Cardiac muscle cell (in vitro differentiated cells and primary cell): ENCODE results near the gene RAPGEF3. TPM values are rescaled to one million over a fixed set of nuclear protein-coding genes. Genes with fewer than 3 reads are reported as not detected.

ENCODE experiments used
- DNase-seq, 2 donors: peaks; one replicate each; pipeline versions ENCODE4 v3.0.0 to v3.0.0-alpha.2; 2010 to 2017; ENCODE audit warnings: low read depth in 1 of 2, low spot score in 1 of 2
- H3K27ac ChIP-seq: fragments of 200-600 bp; sonication (generic); 2 replicates; pipeline ENCODE4 v1.5.1; 2016
- H3K27me3 ChIP-seq: fragments of 200-600 bp; sonication (generic); 2 replicates; pipeline ENCODE4 v1.6.0; 2016; ENCODE audit warnings: control low read depth
- H3K36me3 ChIP-seq: fragments of 200-600 bp; sonication (generic); 2 replicates; pipeline ENCODE4 v1.5.1; 2016; ENCODE audit warnings: control low read depth
- H3K4me1 ChIP-seq: fragments of 200-600 bp; sonication (generic); 2 replicates; pipeline ENCODE4 v1.8.1; 2017; ENCODE audit warnings: low read depth, mild to moderate bottlenecking, mixed run types
- H3K4me3 ChIP-seq: fragments of 200-600 bp; sonication (generic); 2 replicates; pipeline ENCODE4 v1.5.1; 2016; ENCODE audit warnings: mild to moderate bottlenecking
- H3K9me3 ChIP-seq: fragments of 200-600 bp; sonication (generic); 2 replicates; pipeline ENCODE4 v1.5.1; 2017; ENCODE audit warnings: low read depth, mild to moderate bottlenecking, control low read depth
- CTCF ChIP-seq: IDR thresholded peaks from 2 replicates; pipeline ENCODE4 v1.5.1; 2012; ENCODE audit warnings: low read depth, mild to moderate bottlenecking, low read length
- polyA plus RNA-seq: library from polyadenylated mRNA; unstranded; fragments of >200 nt; fragmentation: Nextera tagmentation; extraction: Ambion mirVana; gene quantifications from 2 replicates; pipeline ENCODE4 v1.2.1, GENCODE V29; 2016
- total RNA-seq: library from RNA; depleted of rRNA; stranded (reverse); fragments of >200 nt; gene quantifications from 2 replicates; pipeline ENCODE4 v1.2.3, GENCODE V29; 2016

RAPGEF3 gene
- total and polyA plus RNA-seq, 2 experiments from 2014 or later, result 3.3 to 8.8 TPM

- Histone ChIP-seq H3K27ac (peak overlapping the region; percentile 20), H3K9me3 (no peaks in the 10 kb centered on the region), H3K4me1 (peaks cover 16% of the 10 kb centered on the region), H3K36me3 (no peaks in the 10 kb centered on the region), H3K27me3 (no peaks in the 10 kb centered on the region), H3K4me3 (no peak overlapping the region)
- no peak for TF ChIP-seq CTCF
- peak in 1 of 2 donors; percentile 67 for DNase-seq
Observed at GRCh38 chr12:47722941-47723631, 35.6 kb downstream of the RAPGEF3 start.

- Histone ChIP-seq H3K4me3 (no peak overlapping the region), H3K9me3 (no peaks in the 10 kb centered on the region), H3K4me1 (peaks cover 22% of the 10 kb centered on the region), H3K36me3 (no peaks in the 10 kb centered on the region), H3K27ac (peak overlapping the region; percentile 20), H3K27me3 (no peaks in the 10 kb centered on the region)
- no peak for DNase-seq
- TF ChIP-seq CTCF, result no peak
Observed at GRCh38 chr12:47722136-47722834, 36.4 kb downstream of the RAPGEF3 start.

- DNase-seq, result no peak
- Histone ChIP-seq H3K36me3 (no peaks in the 10 kb centered on the region), H3K4me1 (peaks cover 25% of the 10 kb centered on the region), H3K9me3 (no peaks in the 10 kb centered on the region), H3K27me3 (no peaks in the 10 kb centered on the region), H3K27ac (no peak overlapping the region), H3K4me3 (no peak overlapping the region)
- no peak for TF ChIP-seq CTCF
Observed at GRCh38 chr12:47721431-47721973, 37.2 kb downstream of the RAPGEF3 start.

- no peak for DNase-seq
- no peaks in the 10 kb centered on the region for H3K36me3 ChIP-seq
- no peaks in the 10 kb centered on the region for H3K27me3 ChIP-seq
- H3K27ac ChIP-seq, result peak overlapping the region; percentile 91
- no peak overlapping the region for H3K4me3 ChIP-seq
- H3K4me1 ChIP-seq, result peaks cover 25% of the 10 kb centered on the region
- TF ChIP-seq CTCF, result no peak
- no peaks in the 10 kb centered on the region for H3K9me3 ChIP-seq
Observed at GRCh38 chr12:47718531-47718930, 40.1 kb downstream of the RAPGEF3 start.

GRCh38 chr12:47717443-47718193 lies 41.1 kb downstream of the RAPGEF3 start:
- peak; percentile 91 to 93 for DNase-seq
- peak; percentile 91 for TF ChIP-seq CTCF
- Histone ChIP-seq H3K4me1 (peaks cover 19% of the 10 kb centered on the region), H3K9me3 (no peaks in the 10 kb centered on the region), H3K27ac (peak overlapping the region; percentile 91), H3K4me3 (no peak overlapping the region), H3K27me3 (no peaks in the 10 kb centered on the region), H3K36me3 (no peaks in the 10 kb centered on the region)
